Fibroblast of mammary gland (primary cell): ENCODE results near the gene NCS1.
A peak's percentile ranks its signal among the peaks of the same experiment; 100 is the strongest.

ENCODE experiments used
- DNase-seq: peaks from one replicate; pipeline ENCODE4 v3.0.0-alpha.2; 2010; ENCODE audit warnings: low read depth
- H3K4me3 ChIP-seq: 2 replicates; pipeline ENCODE4 v1.5.1; 2011; ENCODE audit warnings: low read depth, mild to moderate bottlenecking, low read length, moderate library complexity; ENCODE audit not compliant: control insufficient read depth
- TF ChIP-seq, protein P1 (sequence below): conservative IDR thresholded peaks from 2 replicates; pipeline ENCODE4 v1.5.1; 2011; ENCODE audit warnings: low read depth, low read length, inconsistent platforms; ENCODE audit not compliant: control insufficient read depth, insufficient read depth

The NCS1 gene

DNA sequence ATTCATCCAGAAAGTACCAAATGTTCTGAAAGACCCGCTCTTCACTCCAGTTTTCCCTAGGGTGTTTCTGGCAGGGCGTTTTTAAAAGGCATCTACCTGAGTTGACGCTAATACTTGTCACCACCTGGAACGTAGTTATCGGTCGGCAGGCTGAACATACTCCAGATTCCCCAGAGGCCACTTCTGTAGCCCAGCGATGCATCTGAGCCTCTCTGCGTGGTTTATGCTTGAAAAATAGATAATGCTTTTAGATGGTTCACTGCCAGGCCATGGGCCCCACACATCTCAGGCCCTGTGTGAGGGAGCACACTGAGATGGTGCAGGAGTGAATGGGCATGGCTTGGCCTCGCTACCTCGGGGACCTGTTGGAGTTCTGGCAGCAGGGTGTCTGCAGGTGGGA lies 33.0 kb upstream of the NCS1 start:
- H3K4me3 ChIP-seq: no peak overlapping the region
- TF ChIP-seq, protein P1, sequence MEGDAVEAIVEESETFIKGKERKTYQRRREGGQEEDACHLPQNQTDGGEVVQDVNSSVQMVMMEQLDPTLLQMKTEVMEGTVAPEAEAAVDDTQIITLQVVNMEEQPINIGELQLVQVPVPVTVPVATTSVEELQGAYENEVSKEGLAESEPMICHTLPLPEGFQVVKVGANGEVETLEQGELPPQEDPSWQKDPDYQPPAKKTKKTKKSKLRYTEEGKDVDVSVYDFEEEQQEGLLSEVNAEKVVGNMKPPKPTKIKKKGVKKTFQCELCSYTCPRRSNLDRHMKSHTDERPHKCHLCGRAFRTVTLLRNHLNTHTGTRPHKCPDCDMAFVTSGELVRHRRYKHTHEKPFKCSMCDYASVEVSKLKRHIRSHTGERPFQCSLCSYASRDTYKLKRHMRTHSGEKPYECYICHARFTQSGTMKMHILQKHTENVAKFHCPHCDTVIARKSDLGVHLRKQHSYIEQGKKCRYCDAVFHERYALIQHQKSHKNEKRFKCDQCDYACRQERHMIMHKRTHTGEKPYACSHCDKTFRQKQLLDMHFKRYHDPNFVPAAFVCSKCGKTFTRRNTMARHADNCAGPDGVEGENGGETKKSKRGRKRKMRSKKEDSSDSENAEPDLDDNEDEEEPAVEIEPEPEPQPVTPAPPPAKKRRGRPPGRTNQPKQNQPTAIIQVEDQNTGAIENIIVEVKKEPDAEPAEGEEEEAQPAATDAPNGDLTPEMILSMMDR: no peak
- no peak for DNase-seq

DNA sequence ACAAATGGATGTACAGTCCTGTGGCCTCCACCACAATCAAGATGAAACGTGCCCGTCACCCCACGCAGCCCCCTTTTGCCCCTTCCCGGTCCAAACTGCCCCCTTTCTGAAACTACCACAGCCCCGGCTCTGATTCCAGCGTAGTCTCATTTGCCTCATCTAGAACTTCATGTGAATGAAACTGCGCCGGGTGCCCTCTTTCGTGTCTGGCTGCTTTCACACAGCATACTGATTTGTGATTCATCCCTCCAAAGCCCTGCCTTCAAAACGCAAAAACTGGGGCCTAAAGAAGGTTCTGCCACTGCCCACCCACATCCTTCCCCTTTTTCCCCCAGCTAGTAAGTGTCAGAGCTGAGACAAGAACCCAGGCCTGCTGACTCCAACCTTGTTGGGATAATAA lies 31.5 kb upstream of the NCS1 start:
- TF ChIP-seq, protein P1: no peak

DNA sequence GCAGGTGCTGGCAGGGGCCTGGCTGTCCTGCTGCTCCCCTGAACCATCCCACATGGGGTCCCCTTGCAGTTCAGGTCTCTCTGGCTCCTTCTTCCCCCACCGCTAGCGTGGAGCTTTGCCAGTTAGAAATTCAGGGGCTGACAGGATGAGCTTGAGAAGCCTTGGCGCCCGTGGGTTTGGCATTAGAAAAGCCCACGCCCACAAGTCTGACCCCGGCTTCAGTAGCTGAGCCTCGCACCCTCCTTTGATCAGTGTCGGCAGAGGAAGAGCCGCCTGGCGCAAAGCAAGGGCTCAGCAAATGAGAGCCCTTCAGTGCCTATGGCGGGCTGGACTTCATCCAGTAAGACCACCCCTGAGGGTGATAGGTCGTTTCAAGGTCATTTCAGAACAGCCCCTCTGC lies 30.1 kb upstream of the NCS1 start:
- DNase-seq: no peak
- TF ChIP-seq, protein P1: no peak
- H3K4me3 ChIP-seq: no peak overlapping the region

More for the DNA sequence above, 31.5 kb upstream of the NCS1 start:
- no peak for DNase-seq
- no peak overlapping the region for H3K4me3 ChIP-seq

- TF ChIP-seq, protein P1: no peak
- DNase-seq: no peak
- H3K4me3 ChIP-seq: no peak overlapping the region
Measured at GRCh38 chr9:130142641-130143040, 29.6 kb upstream of the NCS1 start.

DNA sequence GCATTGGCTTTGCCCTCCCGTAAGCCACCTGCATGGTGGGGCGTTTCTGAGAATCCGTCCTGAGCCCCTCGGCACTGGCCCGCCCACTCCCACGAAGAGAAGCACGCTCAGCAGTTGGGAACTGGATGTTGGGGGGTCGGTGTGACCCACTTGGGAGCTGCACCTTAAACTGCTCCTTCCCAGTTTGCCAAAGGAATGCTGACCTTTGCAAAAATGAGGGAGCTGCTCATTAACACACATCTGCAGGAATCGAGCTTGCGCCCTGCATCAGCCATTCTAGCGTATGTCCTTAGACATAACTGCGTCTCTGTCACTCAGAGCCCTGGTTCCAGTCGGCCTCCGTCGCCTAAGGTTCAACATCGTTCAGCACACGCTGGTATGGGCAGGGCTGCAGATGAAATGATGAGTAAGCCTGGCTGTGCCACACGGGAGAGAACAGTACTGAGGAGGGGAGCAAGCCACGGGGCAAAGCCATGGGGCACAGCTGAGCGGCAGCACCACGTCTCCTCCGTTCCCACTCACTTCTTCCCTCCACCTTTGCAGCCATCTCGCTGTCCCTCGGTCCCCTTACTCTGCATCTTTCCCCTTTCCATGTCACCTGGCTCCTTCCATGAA lies 28.8 kb upstream of the NCS1 start:
- no peak for DNase-seq
- TF ChIP-seq, protein P1: no peak
- no peak overlapping the region for H3K4me3 ChIP-seq

GRCh38 chr9:130143958-130144366 lies 28.2 kb upstream of the NCS1 start:
- TF ChIP-seq, protein P1: no peak
- no peak overlapping the region for H3K4me3 ChIP-seq
- peak; percentile 54 for DNase-seq

DNA sequence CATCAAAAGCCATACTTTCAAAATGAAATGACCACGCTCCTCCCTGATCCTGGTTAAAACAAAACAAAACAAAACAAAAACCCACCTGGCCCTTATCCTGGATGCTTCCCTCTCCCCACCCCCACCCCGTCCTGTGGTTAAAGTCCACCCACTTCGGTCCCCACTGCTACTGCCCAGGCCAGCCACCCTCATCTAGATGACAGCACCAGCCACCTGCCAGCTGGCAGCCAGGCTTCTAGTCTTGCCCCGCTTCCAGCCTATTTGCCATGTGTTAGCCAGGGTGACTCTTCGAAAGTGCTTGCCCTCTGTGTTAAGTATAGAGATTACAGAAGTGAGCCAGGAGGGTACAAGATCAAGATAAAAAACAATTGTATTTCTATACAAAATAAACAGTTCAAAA lies 27.5 kb upstream of the NCS1 start:
- TF ChIP-seq, protein P1: no peak
- DNase-seq: no peak
- no peak overlapping the region for H3K4me3 ChIP-seq
